ENCODE data around the gene MCCC1. TPM values are rescaled to one million over a fixed set of nuclear protein-coding genes. Genes with fewer than 3 reads are reported as not detected.

The MCCC1 gene
- total RNA-seq, 1 donor from 2014 or later = 61.4 TPM

DNA sequence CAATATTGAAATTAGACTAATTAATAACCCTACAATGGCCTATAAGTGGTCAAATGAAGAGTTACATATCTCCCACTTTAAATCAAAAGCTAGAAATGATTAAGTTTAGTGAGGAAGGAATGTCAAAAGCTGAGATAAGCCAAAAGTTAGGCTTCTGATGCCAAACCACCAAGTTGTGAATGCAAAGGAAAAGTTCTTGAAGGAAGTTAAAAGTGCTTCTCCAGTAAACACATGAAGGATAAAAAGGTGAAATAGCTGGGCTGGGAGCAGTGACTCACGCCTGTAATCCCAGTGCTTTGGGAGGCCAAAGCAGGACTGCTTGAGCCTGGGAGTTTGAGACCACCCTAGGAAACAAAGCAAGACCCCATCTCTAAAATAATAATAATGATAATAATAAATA, 72.0 kb downstream of the MCCC1 start:
- H3K4me3 ChIP-seq = no peak overlapping the region
- H3K9me3 ChIP-seq = no peaks in the 10 kb centered on the region
- H3K27ac ChIP-seq = no peak overlapping the region
- intact Hi-C loops (cut with DNase I) = no loop called here
- H3K36me3 ChIP-seq = peaks cover 60% of the 10 kb centered on the region
- DNase-seq = no peak
- ATAC-seq = no peak
- H3K27me3 ChIP-seq = no peaks in the 10 kb centered on the region
- TF ChIP-seq, protein P1, sequence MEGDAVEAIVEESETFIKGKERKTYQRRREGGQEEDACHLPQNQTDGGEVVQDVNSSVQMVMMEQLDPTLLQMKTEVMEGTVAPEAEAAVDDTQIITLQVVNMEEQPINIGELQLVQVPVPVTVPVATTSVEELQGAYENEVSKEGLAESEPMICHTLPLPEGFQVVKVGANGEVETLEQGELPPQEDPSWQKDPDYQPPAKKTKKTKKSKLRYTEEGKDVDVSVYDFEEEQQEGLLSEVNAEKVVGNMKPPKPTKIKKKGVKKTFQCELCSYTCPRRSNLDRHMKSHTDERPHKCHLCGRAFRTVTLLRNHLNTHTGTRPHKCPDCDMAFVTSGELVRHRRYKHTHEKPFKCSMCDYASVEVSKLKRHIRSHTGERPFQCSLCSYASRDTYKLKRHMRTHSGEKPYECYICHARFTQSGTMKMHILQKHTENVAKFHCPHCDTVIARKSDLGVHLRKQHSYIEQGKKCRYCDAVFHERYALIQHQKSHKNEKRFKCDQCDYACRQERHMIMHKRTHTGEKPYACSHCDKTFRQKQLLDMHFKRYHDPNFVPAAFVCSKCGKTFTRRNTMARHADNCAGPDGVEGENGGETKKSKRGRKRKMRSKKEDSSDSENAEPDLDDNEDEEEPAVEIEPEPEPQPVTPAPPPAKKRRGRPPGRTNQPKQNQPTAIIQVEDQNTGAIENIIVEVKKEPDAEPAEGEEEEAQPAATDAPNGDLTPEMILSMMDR (IDR thresholded peaks at IDR 0.05) = no peak
- no peaks in the 10 kb centered on the region for H3K4me1 ChIP-seq

DNA sequence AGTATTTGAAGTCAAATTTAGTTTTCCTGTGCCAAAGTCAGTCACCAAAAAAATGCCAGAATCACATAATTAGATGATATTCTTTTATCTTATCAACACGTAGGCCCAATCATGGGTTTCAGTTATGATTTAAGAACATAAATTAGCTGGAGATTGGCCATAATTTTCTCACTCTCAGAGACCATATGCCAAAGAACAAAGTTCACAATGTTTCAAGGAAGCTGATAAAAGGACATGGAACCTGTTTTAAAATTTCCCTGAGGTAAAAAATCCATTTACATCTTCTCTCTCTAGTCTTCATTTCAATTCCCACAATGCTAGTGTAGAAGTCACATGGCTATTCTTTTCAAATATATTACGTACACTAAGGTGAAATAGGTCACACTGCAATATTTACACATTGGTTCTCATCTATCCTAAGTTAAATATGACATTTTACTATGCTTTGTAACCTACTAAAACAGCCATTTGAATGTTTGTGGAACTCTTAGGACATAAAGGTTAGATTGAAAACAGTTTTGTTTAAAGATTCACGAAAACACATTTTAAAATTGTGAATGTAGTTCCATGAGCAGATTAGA, 76.3 kb downstream of the MCCC1 start:
- DNase-seq = no peak
- H3K4me3 ChIP-seq = no peak overlapping the region
- no peaks in the 10 kb centered on the region for H3K4me1 ChIP-seq
- H3K27ac ChIP-seq = no peak overlapping the region
- intact Hi-C loops (cut with DNase I) = no loop called here
- no peak for ATAC-seq
- TF ChIP-seq, protein P1 (IDR thresholded peaks at IDR 0.05) = no peak
- H3K27me3 ChIP-seq = no peaks in the 10 kb centered on the region
- peaks cover 67% of the 10 kb centered on the region for H3K36me3 ChIP-seq
- no peaks in the 10 kb centered on the region for H3K9me3 ChIP-seq

DNA sequence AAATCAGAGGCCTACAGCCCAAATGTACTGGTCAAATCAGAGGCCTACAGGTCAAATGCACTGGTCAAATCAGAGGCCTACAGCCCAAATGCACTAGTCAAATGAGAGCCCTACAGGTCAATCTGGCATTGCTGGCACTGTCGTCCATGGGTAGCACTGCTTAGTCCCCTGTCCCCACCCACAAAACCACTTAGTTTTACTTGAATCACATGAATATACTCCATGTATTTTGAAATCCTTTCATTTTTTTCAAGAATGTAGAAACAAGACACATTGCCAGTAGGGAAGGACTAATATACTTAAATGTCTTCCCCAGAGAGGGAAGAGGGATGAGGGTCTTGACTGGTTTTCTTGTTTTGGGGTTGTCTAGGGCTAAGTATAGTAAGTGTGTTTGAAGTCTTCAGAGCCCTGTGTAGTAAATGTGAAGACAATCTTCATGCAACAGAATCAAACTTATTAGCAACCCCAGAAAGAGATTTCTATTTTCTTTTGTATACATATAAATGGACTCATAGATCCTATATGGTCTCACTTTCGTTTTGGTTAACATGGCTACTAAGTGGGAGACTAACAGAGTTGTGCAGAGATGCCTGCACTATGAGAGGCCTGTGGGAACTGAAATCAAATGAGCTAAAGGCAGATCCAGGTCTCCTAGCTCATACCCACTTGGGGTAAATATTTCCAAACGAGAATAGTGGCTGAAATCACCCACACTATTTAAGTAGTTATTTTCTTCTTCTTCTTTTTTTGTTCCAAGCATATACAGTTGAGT, 80.7 kb downstream of the MCCC1 start:
- Histone ChIP-seq H3K27ac (no peak overlapping the region), H3K36me3 (peaks cover 72% of the 10 kb centered on the region), H3K9me3 (no peaks in the 10 kb centered on the region), H3K4me3 (no peak overlapping the region), H3K4me1 (no peaks in the 10 kb centered on the region), H3K27me3 (no peaks in the 10 kb centered on the region)
- TF ChIP-seq, protein P1 (IDR thresholded peaks at IDR 0.05) = no peak
- DNase-seq (no peak), ATAC-seq (no peak)
- intact Hi-C loops (cut with DNase I) = no loop called here

DNA sequence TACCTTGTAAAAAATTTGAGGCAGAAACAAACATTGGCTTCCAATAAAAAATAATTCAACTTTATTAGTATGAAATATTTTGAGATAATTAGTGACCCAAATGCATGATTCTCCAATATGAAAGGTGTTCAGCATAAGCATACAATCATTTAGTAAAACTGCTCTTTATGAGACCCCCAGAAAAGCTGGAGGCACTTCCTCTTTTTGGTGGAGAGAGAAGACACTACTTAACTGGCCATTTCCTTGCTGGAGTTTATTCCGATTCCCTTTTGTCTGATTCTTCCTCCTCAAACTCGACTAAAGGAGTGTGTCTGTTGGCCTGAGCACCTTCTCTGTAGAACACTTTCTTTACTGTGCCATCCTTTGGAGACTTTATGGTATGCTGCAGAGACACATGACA, 84.1 kb downstream of the MCCC1 start:
- no peaks in the 10 kb centered on the region for H3K9me3 ChIP-seq
- no peak for ATAC-seq
- no peak overlapping the region for H3K4me3 ChIP-seq
- intact Hi-C loops (cut with DNase I) = no loop called here
- TF ChIP-seq, protein P1 (IDR thresholded peaks at IDR 0.05) = no peak
- H3K36me3 ChIP-seq = peaks cover 52% of the 10 kb centered on the region
- H3K4me1 ChIP-seq = no peaks in the 10 kb centered on the region
- no peak overlapping the region for H3K27ac ChIP-seq
- DNase-seq = no peak
- no peaks in the 10 kb centered on the region for H3K27me3 ChIP-seq

DNA sequence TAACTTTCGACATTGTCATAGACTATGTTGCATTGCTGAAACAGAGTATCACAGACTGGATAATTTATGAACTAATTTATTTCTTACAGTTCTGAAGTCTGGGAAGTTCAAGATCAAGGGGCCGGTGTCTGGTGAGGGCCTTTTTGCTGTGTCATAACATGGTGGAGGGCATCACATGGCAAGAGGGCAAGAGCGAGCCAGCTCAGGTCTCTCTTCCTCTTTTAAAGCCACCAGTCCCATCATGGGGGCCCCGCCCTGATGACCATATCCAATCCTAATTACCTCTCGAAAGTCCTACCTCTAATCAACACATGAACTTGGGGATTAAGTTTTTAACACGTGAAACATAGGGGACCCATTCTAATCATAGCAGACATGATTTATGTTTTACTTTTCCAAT, 85.4 kb downstream of the MCCC1 start:
- no peaks in the 10 kb centered on the region for H3K4me1 ChIP-seq
- no peaks in the 10 kb centered on the region for H3K27me3 ChIP-seq
- ATAC-seq (peak; percentile 48), DNase-seq (no peak)
- peaks cover 39% of the 10 kb centered on the region for H3K36me3 ChIP-seq
- no peaks in the 10 kb centered on the region for H3K9me3 ChIP-seq
- TF ChIP-seq, protein P1 (IDR thresholded peaks at IDR 0.05) = no peak
- intact Hi-C loops (cut with DNase I) = no loop called here
- no peak overlapping the region for H3K4me3 ChIP-seq
- H3K27ac ChIP-seq = no peak overlapping the region

All from upper lobe of right lung (tissue), 1 donor.